GM21367 (cell line): ENCODE results near the gene RNF32.
"Not testable (repeated sequence)": the region's sequence is repeated elsewhere in the genome, so short reads cannot be mapped to it uniquely, and the experiment has no call there.

Experiments
- ATAC-seq: cut with Tn5 transposase; IDR thresholded peaks from one replicate; pipeline ENCODE4 v1.9.1; 2021; ENCODE audit not compliant: unreplicated experiment

The RNF32 gene

DNA sequence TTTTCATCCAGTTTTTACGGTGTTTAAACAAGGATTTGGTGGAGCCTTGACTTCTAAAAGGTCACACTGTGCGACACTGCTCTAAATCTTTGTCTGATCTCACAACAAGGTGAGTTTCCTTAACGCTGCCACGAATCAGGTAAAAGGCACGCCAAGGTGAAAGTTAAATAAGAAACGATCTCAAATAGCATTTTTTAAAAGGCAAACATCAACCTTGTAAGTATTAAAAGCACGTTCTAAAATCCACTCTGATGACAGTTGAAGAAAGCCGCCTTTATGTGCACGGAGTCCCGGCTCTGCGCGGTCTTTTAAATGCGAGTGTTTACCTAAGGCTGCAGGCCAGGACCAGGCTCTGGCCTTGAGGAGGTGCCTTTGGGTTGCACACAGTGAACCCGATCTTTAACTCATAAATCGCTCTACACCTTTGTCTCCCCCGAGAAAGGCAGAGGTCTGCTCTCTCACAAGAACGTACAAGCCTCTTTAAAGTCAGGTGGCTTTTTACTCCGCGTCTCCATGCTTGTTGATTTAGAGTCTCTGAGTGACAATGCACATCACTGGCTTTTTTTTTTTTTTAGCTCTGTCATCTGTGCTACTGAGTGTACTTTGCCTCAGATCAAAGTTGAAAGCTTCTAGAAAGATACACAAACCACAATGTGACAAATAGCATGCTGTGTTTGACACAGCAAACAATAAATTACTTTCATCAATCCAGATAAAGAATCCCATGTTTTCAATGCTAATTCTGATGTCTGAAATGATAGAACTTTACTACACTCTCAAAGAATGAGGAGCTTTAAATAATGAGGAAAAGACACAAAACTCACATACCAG, 25.9 kb upstream of the RNF32 start:
- ATAC-seq, result no peak

DNA sequence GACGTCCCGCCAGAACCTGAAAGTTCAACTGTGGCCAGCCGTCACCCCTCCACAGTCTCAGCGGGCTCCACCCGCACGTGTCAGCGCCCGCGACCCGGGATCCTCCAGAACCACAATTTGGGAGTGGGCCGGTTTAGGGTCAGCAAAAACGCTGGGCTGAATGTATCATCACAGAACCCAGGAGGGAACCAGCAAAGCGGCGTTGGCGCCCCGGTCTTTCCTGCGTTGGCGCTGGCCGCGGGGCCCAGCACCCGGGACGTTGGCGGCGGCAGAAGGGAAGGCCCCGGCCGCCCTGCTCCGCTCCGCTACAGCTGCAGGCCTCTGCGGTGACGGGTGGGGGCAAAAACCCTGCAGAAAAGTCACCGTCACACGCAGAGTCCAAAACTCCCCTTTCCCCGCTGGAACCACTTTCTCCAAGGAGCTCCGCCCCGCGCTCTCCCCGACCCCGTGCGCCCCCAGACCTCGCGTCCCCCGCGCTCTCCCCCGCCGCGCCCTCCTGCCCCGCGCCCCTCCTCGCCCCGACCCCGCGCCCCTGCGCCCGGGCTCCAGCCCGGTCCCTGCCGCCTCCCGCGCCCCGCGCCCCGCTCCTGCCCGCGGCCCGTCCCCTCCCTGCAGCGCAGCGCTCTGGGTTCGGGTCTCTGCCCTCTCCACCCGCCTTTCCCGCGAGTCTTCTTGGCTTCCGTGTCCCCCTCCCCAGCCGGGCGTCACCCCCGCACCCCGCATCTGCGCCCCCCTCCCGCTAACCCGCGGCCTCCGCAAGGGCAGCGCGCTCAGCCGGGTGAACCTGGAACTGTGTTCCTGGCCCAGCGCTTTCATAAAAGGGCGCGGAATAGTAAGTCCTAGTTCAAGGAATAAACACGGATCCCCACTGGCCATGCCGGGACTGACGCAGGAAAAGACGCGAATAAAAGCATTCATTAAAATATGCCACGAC, 24.0 kb upstream of the RNF32 start:
- ATAC-seq, result no peak

DNA sequence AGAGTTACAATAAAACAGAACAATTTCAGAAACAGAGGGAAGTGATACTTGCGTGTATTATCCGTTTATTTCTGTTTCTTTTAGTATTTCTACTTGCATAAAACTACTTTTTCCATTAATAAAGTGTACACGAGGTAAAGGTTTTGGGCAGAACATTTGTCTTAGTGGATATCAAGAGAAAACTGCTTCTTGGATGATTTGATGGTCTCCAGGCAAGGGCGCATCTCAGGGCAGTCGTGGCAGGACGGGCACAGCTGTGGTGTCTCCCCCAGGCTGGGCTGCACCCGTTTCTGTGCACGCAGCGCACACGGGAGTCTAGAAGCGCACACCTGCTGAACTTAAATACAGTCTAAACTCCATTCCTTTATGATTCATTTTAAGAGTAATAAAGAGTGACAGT, 23.4 kb upstream of the RNF32 start:
- no peak for ATAC-seq

DNA sequence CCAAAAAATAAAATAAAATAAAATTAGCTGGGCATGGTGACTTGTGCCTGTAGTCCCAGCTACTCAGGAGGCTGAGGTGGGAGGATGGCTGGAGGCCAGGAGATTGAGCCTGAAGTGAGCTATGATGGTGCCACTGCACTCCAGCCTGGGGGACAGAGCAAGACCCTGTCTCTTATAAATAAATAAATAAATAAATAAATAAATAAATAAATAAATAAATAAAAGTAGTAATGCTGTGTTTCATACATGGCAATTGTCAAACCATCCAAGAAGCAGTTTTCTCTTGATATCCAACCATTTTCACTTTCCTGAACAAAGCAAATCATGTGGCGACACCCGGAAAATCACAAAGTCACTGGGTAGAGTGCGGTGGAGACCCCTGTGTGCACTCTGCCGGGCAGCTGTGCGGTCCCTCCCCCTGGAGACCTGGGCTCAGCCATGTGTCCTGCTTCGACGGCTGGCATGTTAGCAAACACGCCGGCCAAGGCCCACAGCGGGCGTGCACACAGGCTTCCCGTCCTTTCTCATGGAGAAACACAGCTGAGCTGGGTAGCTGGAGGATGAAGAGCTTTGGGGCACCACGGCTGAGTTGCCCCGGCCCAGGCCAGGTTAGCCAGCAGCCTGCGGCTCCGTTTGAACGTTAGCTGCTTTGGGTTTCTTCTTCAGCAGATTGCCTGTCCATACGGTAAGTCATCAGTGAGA, 22.3 kb upstream of the RNF32 start:
- ATAC-seq, result no peak

DNA sequence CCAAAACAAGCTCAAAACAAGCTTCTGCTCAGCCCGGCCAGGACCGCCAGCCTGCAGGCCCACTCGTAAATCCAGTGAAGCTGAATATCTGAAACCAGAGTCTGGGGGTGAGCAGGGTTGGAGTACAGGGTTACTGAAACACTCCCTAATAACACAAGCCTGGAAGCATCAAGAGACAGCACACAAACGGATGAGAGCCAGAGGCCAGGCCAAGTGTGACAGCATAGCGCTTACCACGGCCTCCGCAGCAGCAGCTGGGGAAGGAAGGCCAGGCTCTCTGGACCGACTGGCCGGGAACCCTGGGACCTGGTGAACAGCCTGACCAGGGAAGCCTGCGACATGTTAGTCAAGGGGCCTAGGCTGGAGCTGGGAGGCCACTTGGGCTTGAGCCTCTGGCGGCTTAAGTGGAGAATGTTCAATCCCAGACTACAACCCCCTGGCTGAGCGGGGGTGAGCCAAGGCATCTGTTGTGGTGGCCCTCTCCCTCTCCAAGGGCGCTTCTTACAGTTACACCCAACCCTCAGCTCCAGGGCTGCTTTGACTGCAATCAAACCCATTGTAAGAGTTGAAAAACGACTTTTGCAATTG, 21.7 kb upstream of the RNF32 start:
- ATAC-seq, result no peak

DNA sequence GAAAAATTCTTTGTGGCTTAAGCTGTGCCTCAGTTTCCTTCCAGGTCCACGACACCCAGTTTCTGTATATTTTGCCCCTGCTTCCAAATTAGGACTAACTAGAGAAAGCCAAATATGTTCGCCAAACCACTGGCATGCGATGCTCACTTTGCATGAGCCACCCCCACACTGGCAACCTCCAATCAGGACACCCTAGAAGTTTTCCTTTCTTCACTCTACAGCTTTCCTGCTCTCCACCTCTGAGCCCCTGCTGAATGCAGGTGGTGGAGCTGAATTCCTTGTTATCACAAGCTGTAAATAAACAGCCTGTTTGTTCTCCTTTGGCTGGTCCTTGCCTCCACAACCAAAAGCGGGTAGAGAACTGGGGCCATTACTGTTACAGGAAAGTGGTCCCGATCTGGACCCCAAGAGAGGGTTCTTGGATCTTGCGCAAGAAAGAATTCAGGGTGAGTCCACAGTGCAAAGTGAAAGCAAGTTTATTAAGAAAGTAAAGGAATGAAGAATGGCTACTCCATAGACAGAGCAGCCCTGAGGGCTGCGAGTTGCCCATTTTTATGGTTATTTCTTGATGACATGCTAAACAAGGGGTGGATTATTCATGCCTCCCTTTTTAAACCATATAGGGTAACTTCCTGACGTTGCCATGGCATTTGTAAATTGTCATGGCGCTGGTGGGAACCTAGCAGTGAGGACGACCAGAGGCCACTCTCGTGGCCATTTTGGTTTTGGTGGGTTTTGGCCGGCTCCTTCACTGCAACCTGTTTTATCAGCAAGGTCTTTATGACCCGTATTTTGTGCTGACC, 20.9 kb upstream of the RNF32 start:
- ATAC-seq, result not testable (repeated sequence)

DNA sequence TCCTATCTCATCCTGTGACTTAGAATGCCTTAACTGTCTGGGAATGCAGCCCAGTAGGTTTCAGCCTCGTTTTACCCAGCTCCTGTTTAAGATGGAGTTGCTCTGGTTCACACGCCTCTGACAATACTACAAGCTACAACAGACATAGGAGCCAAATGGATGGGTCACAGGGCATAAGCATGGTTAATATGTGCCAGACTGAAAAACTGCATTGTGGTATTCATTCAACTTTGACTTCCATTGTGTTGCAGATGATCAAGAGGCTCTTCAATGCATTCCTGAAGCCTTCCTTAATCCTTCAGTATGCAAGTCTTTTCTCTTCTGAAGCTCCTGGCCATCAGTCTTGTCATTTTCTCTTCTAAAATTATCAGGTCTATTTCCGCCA, 20.3 kb upstream of the RNF32 start:
- ATAC-seq, result no peak

DNA sequence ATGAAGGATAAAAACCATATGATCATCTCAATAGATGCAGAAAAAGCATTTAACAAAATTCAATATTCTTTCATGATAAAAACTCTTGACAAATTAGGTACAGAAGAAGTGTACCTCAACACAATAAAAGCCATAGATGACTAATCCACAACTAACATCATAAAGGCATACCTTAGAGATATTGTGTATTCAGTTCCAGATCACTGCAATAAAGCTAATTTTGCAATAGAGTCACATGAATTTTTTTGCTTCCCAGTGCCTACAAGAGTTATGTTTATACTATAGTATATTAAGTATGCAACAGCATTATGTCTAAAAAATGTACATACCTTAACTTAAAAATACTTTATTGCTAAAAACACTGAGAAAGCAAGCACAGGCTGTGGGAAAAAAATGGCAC, 18.9 kb upstream of the RNF32 start:
- no peak for ATAC-seq

DNA sequence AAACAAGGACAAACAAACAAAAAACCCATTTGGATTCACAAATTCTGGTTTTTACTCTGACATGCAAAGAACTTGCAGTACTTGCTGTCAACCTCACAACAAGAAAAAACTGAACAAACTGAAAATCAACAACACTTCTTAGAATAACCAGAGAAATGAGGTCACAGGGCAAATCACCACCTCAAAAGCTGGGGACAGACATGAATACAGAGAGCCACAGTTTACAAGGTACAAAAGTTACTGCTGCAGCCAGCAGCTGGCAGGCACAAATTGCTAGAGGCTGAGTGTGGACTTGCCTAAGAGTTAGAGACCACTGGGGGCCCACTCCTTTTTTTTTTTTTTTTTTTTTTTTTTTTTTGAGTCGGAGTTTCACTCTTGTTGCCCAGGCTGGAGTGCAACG, 15.0 kb upstream of the RNF32 start:
- ATAC-seq, result no peak

DNA sequence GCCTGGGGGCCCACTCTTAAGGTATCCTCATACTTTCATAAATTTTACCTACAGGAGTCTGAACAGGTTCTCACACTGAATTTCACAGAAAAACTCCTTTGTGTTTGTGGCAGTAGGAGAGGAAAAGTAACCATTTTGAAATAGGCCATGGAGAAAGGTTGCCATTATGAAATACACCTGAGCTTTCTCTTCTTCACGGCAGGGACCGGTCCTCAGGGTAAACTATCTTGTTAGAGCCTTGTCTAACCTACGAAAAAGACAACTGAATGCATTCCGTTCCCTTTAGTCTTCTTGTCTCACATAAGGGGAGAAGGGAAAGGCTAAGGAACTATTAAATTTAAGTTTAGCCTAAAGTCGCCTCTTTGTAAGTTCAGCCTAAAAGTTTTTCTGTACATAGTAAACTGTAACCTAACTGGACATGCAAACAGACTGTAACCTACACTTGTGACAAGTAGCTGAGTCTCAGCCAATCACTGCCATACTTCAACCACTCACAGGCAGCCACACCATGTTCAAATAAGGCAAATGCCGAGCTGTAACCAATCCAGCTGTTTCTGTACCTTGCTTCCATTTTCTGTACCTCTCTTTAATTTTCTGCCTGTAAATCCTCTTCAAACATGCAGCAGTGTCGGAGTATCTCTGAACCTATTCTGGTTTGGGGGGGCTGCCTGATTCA, 14.2 kb upstream of the RNF32 start:
- no peak for ATAC-seq

DNA sequence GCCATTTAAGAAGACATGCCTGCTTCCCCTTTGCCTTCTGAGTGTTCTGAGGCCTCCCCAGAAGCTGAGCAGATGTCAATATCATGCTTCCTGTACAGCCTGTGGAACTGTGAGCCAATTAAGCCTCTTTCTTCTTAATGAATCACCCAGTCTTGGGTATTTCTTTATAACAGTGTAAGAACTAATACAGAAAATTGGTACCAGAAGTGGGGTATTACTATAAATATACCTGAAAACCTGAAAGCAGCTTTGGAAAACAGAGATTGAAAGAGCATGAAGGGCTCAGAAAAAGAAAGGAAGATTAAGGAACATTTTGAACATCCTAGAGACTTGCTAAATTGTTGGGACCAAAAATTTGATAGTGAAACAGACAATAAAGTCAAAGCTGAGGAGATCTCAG, 12.0 kb upstream of the RNF32 start:
- no peak for ATAC-seq

DNA sequence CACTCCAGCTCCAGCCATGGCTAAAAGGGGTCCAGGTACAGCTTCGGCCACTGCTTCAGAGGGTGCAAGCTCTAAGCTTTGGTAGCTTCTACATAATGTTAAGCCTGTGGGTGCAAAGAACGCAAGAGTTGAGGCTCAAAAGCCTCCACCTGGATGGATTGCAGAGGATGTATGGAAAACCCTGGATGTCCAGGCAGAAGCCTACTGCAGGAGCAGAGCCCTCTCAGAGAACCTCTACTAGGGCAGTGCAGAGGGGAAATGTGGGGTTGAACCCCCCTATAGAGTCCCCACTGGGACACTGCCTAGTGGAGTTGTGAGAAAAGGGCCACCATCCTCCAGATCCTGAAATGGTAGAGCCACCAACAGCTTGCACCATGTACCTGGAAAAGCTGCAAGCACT, 10.7 kb upstream of the RNF32 start:
- ATAC-seq, result no peak

DNA sequence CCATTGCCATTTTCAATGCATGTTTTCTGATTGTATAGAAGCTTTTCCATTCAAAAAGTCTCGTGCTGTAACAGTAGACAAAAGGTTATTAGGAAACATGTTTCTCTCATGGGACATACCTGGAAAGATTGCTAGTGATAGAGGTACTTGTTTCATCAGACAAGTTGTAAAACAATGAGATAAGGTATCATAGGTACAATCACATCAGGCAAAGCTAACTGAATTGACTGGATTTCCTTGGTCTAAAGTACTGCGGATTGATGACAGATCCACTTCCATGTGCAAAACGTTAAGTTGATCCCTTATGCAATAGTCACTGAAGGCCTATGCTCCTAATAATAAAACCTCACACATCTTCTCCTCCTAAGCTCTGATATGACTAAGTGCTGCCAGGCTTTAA, 6.5 kb upstream of the RNF32 start:
- ATAC-seq, result no peak

DNA sequence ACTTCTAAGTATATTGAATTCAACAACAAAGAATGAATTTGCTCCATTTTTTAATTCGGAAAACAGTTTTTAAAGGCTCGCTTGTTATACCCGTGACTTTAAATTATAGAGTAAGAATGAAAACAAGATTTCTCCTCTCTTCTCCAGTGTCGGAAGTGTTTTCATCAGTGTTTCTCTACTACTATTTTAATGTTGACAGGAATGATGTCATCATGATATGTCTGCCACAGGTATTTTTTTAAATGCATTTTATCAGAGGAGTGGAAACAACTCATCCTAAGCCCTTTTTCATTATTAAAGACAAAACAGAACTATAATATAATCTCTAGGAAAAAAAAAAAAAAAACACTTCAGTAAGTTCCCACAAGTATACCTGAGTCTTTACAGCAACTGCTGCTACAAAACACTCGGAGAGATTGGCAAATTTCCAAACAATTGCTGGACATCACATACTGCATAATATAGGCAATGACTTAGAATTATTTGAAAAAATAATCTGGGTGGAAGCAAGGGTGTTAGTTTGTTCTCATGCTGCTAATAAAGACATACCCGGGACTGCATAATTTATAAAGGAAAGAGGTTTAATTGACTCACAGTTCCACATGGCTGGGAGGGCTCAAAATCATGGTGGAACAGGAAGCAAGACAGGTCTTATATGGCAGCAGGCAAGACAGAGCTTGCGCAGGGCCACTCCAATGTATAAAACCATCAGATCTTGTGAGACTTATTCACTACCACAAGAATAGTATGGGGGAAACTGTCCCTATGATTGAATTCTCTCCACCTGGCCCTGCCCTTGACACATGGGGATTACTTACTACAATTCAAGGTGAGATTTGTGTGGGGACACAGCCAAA, 4.8 kb upstream of the RNF32 start:
- no peak for ATAC-seq

DNA sequence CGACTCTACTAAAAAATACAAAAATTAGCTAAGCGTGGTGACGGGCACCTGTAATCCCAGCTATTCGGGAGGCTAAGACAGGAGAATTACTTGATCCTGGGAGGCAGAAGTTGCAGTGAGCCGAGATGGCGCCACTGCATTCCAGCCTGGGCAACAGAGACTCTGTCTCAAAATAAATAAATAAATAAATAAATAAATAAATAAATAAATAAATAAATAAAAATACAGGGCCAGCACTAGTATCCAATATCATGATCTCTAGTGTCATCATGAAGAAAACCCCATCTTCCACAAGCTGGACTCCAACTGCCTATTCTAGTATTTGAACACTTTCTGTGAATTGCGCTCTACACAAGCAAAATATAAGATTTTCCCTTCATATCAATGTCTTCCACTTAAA, 3.5 kb upstream of the RNF32 start:
- not testable (repeated sequence) for ATAC-seq

DNA sequence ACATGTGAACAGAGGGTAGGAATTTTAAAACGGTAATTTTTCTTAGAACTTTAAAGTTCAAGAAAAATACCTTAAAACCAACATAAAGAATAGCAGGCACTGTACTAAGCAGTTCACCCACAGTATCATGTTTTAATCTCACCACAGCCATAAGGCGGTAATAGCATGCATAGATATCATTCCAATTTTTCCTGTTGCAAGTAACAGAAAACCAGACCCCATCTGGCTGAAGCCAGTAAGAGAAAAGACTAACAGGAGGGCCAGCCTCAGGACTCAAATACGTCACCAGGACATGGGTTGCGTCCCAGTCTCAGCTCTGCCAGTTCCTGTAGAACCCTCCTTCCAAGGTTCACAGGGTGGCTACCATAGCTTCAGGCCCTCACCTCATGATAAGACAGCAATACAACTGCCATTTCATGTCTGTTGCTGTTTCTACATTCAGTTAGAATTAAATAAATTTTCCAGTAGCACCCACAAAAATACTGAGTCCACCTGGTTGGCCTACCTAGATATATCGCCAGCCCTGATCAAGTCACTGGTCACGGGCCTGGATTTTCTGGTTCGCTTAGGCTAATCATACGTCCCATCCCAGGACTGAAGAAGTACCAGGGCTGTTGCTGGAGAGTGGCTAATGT, 2.0 kb upstream of the RNF32 start:
- no peak for ATAC-seq

DNA sequence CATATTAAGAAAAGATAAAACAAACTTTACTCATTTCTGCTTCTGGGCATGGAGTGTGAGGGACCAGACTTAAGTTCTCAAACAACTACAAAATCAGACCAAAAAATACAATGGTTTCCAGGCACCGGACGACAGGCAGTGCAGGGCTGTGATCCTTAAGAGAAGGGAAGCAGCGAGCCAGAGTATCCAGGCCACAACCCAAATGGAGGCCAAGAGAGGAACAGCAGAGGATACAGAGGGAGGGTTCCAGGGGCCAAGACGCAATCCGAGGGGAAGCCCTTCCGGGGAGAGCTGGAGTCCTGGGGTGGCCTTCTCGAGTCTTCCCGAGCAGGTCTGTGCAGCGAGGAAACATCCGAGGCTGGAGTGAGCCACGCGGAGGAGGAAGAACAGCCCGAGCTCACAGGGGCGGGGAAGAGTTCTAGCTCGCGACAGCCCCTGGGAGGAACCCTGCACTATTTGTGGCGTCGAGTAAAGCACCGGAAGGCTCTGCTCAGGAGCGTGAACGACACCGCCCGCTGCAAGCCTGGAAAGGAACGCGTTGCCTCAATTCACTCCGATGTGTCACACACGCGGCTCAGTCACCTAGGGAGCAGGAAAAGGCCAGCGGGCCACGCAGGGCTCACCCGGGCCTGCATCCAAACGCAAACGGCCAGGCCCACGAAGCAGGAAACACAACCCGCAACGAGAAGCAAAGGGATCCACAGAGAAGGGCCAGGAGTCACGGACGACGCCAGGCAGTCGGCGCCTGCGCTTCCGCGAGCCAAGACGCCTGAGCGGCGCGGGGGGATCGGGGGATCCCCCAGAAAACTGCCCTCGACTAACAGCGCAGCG, 933 bp upstream of the RNF32 start:
- no peak for ATAC-seq
